HG02970 (cell line): ENCODE data around the gene SEC62.
A peak's percentile ranks its signal among the peaks of the same experiment; 100 is the strongest.

ENCODE experiments used
- ATAC-seq: cut with Tn5 transposase; IDR thresholded peaks from one replicate; pipeline ENCODE4 v1.9.1; 2021; ENCODE audit warnings: mild to moderate bottlenecking, moderate library complexity, moderate number of reproducible peaks; ENCODE audit not compliant: unreplicated experiment, low FRiP score

SEC62 gene

DNA sequence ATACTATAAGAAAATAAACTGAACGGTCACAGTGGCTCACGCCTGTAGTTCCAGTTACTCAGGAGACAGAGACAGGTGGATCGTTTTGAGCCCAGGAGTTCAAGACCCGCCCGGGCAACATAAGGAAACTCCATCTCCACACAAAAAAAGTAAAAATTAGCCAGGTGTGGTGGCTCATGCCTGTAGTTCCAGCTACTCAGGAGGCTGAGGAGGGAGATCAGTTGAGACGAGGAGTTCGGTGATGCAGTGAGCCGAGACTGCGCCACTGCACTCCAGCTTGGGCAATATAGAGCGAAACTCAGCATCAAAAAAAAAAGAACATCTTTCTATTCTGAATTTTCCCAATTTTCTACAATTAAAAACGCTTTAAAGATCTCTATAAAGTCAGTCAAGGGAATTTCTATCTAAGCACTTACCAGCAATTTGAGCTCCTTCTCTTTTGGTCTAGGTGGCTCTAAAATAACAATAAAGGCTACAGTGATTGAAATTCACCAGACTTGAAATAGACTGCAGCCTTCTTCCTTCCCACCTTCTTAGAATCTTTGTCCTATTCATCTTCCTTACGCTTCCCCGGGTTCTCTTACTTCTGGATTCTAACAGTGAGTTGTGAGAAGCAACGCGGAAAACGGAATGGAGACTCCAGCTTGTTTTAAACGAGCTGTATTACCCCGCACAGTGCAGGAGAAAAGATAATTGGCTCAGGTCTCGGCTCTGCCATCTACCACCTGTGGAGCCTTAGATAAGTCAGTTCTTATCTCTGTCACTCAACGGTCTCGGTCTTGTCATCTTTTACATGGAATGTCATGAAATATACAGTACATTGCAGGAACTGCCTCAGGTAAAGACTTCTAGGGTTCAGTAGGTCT is 812 bp upstream of the SEC62 start:
- peak; percentile 8 for ATAC-seq

DNA sequence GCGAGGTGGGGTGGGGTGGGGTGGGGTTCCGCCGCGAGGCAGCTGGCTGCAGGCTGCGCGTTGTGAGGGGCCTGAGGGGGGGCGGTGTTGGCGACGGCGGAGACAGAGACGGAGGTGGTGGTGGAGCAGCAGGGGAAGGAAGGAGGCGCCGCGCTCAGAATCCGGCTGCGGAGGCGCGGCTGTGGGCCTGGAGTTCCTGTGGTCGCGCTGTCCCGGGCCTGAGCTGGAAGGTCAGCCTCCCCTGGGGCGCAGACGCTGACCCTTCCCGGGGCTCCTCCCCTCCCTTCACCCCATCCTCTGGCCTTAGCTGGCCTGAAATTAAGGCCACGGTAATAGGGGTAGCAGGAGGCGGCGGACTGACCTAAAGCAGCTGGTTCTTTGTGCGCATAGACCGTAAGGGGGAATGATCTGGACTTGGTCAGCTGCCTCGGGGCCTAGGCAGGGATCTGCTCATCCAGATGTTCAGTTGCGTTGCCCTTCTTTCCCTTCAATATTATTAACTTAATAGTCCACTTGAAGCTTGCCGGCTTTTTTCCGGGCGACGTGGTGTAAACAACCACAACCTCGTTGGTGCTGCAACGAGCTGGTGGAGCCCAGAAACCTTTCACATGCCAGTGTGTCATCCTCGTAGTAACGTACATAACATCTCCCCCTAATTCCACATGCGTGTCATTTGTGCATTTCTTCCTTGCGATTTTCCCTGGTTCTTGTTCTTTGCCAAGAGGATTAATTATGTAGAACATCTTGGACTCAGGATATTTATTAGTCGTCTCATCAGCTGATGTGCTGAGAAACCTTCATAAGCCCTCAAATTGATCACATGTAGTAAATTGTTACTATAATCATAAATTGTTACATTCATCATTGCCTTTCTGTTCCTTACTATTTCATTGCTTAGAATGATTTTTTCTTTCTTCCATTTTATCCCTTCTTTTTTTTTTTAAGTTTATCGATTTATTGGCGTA is 626 bp downstream of the SEC62 start:
- ATAC-seq: peak; percentile 24

DNA sequence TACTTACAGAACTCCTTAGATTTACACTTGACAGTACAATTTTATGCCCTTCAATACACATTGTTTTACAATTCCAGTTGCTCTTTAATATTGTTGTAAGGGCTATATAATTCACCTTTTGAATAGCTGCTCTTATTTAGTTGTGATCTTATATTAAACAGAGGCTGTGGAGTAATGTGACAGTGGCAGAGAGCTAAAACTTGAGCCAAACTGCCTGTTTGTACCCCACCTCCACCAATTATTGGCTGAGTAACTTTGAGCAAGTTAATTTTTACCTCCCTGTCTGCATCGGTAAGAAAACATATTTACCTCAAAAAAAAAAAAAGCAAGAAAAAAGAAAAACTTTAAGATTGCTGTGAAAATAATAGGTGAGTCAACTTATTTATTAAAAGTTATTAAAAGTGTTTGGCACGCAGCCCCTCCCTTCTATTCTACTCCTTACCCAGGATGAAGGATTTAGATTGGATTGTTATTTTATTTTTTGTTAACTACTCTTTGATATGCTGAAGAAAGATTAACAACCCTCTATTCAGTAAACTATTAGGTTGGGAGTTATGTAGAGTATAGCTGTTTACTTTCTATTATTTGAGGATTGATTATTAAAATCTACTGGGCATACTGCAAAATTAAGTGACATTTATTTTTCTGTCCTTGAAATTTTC is 1.7 kb downstream of the SEC62 start:
- ATAC-seq: no peak

DNA sequence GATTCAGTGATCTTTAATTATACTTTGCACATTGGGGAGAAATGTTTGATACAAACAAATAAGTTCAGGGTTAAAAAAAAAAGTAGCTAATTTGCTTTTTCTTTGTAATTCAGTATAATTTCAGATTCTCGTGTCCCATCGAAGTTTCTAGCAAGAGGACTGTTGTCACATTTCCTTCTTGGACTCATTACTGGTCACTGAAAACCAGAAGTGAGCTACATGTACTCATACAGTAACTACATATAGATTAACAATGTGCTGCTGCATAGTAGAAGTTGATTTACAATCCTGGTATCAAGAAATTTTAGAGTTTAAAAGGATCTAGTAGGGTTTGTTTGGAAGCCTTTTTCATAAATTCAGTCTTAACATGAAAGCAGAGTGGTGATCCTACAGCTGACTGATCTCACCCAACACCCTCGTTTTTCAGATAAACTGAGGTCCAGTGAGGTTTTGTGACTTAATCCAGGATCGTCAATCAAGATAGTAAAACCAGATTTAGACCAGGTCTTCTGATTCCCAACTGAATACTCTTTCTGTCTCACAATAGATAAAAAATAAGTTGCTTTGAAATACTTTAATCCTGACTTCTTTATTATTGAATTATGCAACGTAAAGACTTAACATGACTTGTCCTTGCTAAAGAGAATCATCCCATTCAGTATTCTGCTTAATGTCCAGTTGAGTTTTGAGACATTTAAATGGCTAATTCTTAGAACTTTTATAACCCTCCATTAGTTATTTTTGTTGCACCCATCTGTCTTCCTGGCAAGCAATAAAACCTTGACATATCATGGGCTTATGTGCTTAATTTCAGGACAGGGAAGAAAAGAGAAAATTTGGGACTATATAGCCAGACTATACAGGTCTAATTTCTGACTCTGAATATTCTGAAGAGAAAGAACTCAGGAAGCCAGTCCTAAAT is 2.8 kb downstream of the SEC62 start:
- no peak for ATAC-seq

DNA sequence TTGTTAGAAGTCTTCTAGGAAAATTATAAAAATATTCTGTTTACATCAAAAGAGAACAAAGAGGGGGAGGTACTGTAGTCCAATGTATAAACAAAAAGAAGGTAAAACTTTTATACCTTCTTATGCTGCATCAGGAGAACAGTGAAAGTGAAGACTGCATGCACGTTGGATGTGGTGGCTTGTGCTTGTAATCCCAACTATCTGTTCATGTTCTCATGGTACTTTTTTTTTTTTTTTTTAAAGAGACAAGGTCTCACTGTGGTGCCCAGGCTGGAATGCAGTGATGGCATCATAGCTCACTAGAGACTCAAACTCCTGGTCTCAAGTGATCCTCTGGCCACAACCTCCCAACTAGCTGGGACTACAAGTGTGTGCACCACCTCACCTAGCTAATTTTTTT is 4.2 kb downstream of the SEC62 start:
- ATAC-seq: no peak

DNA sequence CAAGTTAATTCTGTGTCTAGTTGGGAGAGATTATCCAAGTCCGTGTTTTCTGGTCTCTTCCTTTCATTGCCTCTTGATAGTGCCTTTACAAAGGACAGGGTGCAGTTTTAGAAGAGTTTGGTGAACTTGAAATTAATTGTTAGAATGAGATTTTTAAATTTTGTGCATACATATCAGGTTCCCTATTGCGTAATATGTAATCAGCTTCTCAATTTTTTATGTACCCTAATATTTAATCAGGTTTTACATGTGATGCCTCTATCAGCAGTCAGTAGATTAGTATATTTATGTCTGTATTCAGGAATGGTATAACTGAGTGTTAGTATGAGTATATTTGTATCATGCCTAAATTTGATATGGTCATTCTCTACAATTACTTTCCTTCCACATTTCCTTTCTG is 4.9 kb downstream of the SEC62 start:
- ATAC-seq: no peak

DNA sequence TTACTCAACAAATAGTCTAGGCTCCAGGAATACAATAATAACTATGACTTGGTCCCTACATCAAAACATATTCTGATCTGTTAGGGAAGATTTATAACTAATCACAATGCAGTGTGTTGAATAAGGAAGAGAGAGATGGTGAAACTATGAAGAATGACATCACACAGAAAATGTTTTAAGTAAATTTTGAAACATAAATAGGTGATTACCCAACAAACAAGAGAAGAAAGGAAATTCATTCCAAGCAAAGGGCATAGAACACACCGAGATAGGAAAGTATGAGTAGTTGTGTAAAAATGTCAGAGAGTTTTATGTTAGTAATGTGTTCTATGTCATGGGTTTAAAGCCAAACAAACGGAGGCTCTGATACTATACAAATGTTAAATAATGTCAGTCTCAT is 13.4 kb downstream of the SEC62 start:
- ATAC-seq: no peak

DNA sequence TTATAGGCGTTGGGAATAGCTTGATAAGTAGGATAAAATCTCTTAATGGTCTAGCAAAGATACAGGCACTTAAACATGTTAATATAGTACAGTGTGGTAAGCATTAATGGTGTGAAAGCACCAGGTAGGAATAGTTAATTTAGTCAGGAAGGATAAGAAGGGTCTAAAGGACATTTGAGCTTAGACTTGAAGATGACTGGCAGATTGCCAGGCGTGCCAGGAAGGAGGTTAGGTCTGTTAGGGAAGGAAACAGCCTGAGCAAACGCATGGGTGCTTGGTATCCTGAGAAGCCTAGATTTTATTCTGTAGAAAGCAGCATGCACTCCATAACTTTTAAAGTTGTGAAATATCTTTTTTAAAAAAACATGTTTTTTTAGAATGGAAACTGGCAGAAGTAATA is 17.7 kb downstream of the SEC62 start:
- no peak for ATAC-seq

DNA sequence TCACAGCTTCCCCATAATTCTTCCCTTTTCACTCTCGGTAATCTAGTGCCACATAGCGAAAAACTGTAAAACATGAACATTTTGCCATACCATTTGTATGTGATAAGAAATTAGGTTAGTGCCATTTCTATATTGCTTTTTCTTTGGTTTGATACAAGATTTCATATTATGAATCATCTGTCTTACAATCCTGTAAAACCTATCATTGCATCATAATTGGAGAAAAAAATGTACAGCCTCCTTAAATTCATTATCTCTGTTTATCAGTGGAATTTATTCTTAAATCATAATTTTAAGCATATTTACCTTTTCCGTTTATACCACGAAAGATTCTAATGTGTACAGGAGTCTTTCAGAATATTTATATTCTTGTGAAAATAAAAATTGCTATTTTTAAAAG is 23.8 kb downstream of the SEC62 start:
- no peak for ATAC-seq

DNA sequence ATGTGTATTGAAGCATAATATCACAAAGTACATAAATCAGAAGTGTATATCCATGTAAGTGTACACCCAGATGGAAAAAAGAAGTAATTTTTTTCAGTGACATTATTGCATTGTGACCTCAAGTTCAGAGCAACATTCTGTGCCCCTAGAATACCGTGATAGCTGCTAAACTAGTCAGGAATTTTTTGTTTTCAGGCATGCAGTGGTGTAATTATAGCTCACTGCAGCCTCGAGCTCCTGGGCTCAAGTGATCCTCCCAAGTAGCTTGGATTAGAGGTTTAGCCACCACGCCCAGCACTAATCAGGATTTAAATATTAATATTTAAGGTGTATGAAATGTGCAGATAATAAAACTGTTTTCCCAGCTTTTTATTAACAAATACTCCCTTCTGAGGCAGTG is 25.5 kb downstream of the SEC62 start:
- ATAC-seq: no peak

DNA sequence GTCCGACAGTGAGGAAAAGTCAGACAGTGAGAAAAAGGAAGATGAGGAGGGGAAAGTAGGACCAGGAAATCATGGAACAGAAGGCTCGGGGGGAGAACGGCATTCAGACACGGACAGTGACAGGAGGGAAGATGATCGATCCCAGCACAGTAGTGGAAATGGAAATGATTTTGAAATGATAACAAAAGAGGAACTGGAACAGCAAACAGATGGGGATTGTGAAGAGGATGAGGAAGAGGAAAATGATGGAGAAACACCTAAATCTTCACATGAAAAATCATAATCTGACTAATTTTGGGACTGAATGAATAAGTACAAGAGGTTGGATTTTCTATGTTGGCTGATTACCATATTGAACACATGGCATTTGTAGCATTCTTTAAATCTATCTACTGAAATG is 26.2 kb downstream of the SEC62 start:
- no peak for ATAC-seq

DNA sequence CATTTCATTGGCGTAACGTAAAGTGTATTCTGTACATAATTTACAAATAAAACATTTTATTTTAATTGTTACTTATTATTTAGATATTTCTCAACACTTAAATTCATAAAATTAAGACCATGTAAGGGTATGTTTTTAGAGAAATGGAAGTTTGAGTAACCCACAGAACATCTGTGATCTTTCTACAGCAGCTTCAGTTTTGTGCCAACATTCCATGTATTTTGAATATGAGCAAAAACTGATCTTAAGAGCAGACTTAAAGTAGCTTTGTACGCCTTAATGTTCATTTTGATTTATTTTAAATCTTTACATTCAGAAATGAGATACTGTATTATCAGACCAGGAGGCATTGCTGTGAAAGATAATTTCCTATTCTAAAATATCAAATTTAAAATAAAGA is 27.2 kb downstream of the SEC62 start:
- ATAC-seq: no peak

DNA sequence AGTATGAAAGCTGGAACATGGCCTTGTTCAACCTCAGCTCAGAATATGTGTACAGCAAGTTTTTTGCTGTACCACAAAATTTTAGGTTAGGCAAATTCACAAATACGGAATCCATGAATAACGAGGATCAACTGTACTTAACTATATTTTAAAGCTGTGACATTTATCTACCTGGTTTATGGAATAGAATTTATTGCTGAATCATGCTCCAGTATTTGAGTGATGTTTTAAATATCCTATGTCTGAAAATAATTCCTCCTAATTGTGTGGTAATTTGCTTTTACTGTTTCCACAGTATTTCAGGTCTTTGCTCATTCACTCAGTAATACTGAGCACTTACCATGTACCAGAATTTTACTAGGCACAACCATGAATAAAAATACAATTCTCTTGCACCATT is 29.5 kb downstream of the SEC62 start:
- ATAC-seq: no peak

DNA sequence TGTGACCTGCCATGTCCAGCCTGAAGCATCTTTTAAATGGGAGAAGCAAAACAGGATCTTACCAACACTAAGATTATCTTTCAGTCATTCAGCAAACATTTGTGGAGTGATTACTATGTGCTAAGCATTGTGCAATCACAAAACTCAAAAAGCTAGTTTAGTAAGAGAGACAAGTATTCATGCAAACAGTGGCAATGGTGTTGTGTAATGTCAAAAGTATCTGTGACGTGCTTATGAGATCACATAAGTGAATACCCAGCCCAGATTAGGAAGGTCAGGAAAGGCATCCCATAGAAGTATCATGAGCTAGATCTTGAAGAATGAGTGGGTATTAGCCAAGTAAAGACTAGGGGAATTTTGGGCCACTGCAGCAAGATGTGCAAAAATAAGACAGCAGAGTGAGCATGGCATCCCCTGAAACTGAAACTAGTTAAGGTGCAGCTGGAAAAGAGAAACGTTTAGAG is 32.1 kb downstream of the SEC62 start:
- no peak for ATAC-seq

DNA sequence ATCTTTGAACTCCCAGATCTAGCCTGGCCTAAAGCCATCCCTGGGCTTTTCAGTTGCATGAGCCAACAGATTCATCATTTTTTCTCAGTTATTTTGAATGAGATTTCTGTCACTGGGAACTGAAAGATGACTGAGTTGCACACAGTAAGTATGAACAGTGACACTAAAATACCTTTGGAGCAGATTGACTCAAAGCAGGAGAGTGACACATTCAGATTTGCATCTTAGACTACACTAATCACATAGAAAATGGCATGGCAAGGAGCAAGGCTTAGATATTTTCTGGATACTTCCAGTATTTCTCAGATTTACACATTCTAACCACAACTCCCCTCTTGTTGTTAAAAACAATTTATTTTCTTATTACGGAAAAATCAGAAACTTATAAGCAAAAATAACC is 32.8 kb downstream of the SEC62 start:
- peak; percentile 54 for ATAC-seq

DNA sequence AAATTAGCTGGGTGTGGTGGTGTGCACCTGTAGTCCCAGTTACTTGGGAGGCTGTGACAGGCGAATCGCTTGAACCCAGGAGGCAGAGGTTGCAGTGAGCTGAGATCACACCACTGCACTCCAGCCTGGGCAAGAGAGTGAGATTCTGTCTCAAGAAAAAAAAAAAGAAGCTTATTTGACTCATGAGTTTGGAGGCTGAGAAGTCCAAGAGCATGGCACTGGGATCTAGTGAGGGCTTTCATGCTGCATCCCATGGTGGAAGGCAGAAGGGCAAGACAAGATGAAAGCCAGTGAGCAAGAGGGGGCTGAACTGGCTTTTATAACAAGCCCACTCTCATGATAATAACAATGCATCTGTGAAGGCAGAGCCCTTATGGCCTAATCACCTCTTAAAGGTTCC is 33.4 kb downstream of the SEC62 start:
- ATAC-seq: no peak

DNA sequence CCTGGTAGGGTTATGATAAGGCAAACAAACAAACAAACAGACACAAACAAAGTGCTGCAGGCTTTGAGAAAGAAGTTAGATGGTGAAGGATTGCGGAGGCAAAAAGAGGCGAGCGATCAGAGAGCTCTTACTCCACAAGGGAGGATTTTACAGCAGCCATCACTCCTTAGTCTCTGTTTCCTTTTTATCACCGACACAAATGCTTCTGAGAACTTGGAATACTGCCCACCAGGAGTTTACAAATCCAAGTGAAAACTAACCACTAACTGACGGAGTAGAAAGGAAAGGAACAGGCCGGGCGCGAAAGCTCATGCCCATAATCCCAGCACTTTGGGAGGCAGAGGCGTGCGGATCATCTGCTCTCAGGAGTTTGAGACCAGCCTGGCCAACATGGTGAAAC is 35.6 kb downstream of the SEC62 start:
- ATAC-seq: no peak

DNA sequence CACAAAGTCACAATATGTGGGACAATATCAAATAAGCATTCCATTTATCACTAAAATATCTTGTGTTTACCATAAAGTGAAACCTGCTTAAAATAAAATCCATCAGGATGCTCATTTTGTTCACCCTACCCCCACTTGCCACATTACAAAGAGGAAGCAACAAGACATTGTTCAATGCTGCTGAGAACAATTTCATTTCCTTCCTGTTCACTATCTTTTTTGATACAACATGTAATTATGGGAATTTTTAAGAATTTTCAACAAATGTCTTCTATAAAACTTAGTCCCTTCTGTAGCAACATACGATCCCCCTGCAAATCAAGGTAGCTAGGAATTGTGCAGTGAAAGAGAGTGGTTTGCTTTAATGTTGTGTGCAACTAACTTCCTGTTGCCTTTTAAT is 36.3 kb downstream of the SEC62 start:
- no peak for ATAC-seq

DNA sequence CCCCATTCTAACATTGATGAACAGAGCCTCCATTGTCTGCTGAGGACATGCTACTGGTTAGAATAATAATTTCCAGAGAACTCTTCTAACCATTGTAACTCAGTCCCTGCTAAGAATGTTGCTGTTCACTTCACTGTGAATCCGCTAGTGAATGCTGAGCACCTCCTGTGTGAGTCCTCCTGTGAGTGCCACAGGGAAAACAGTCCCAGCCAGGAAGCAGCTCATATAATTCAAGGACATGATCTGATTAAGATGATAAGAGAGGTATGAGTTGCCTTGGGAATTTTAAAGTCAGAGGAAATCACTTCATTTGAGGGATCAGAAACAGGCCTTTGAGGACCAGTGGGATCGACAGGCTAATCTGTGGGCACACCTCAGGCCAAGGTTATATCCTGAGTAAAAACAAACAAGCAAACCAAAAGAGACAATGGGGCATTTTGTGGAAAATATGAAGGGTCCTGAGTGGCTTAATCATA is 37.3 kb downstream of the SEC62 start:
- no peak for ATAC-seq
